Neural cell (in vitro differentiated cells): ENCODE measurements around the gene SSUH2. TPM values are rescaled to one million over a fixed set of nuclear protein-coding genes. Genes with fewer than 3 reads are reported as not detected.

Experiments used
- H2AFZ ChIP-seq: fragments of 200-600, 300-800 bp; sonication (generic), shearing (Covaris generic); 2 replicates; pipeline ENCODE4 v1.6.0; 2014; ENCODE audit warnings: low read depth, mild to moderate bottlenecking, antibody characterized with exemption, low read length, moderate library complexity
- H3F3A ChIP-seq: fragments of 200-600 bp; shearing (Covaris generic); 2 replicates; pipeline ENCODE4 v1.6.1; 2016; ENCODE audit warnings: mild to moderate bottlenecking, moderate library complexity, mixed read lengths, antibody characterized with exemption, low read length; ENCODE audit not compliant: insufficient read depth, poor library complexity, severe bottlenecking
- H3K27ac ChIP-seq: fragments of 200-600, 300-800 bp; sonication (generic), shearing (Covaris generic); 2 replicates; pipeline ENCODE4 v1.5.1; 2014; ENCODE audit warnings: mild to moderate bottlenecking, low read length, moderate library complexity
- H3K27me3 ChIP-seq: fragments of 300-800, 200-600 bp; sonication (generic), shearing (Covaris generic); 2 replicates; pipeline ENCODE4 v1.6.0; 2014; ENCODE audit warnings: mild to moderate bottlenecking, low read depth, low read length, moderate library complexity; ENCODE audit not compliant: insufficient read depth
- H3K36me3 ChIP-seq: fragments of 300-800, 200-600 bp; sonication (generic), shearing (Covaris generic); 2 replicates; pipeline ENCODE4 v1.5.1; 2014; ENCODE audit warnings: mild to moderate bottlenecking, antibody characterized with exemption, low read length, moderate library complexity; ENCODE audit not compliant: insufficient read depth
- H3K4me2 ChIP-seq: fragments of 300-800, 200-600 bp; sonication (generic), shearing (Covaris generic); 2 replicates; pipeline ENCODE4 v1.6.0; 2014; ENCODE audit warnings: mild to moderate bottlenecking, low read length
- H3K4me3 ChIP-seq: fragments of 300-800, 200-600 bp; sonication (generic), shearing (Covaris generic); 2 replicates; pipeline ENCODE4 v1.5.1; 2014; ENCODE audit warnings: mild to moderate bottlenecking, low read length, moderate library complexity
- H3K79me2 ChIP-seq: fragments of 200-600 bp; shearing (Covaris generic); replicated peaks from 2 replicates; pipeline ENCODE4 v1.6.0; 2014; ENCODE audit warnings: mild to moderate bottlenecking, low read length, moderate library complexity; ENCODE audit not compliant: insufficient read depth
- H3K9ac ChIP-seq: fragments of 300-800, 200-600 bp; sonication (generic), shearing (Covaris generic); 2 replicates; pipeline ENCODE4 v1.6.1; 2016; ENCODE audit warnings: mild to moderate bottlenecking, low read length, mixed read lengths
- H3K9me2 ChIP-seq: fragments of 200-600 bp; shearing (Covaris generic); 2 replicates; pipeline ENCODE4 v1.6.1; 2016; ENCODE audit warnings: mild to moderate bottlenecking, low read length, mixed read lengths; ENCODE audit not compliant: insufficient read depth
- H3K9me3 ChIP-seq: fragments of 200-600, 300-800 bp; sonication (generic), shearing (Covaris generic); 2 replicates; pipeline ENCODE4 v1.6.1; 2016; ENCODE audit warnings: mild to moderate bottlenecking, mixed run types, low read length, moderate library complexity, mixed read lengths
- H4K20me1 ChIP-seq: fragments of 200-600 bp; shearing (Covaris generic); 2 replicates; pipeline ENCODE4 v1.6.1; 2016; ENCODE audit warnings: mild to moderate bottlenecking, mixed run types; ENCODE audit not compliant: insufficient read depth
- EP300 ChIP-seq: fragments of 450-650 bp; conservative IDR thresholded peaks from 2 replicates; pipeline ENCODE4 v1.6.1; 2014; ENCODE audit warnings: antibody characterized with exemption, mild to moderate bottlenecking, moderate library complexity; ENCODE audit not compliant: poor library complexity, severe bottlenecking
- EZH2 ChIP-seq: fragments of 200-600, 300-800 bp; shearing (Covaris generic), sonication (generic); IDR thresholded peaks from 2 replicates; pipeline ENCODE4 v1.6.1; 2014; ENCODE audit warnings: antibody characterized with exemption, low read length, borderline replicate concordance, mild to moderate bottlenecking; ENCODE audit not compliant: insufficient read depth, poor library complexity, severe bottlenecking
- MXI1 ChIP-seq: fragments of 450-650 bp; conservative IDR thresholded peaks from 2 replicates; pipeline ENCODE4 v1.6.1; 2014; ENCODE audit warnings: antibody characterized with exemption, mild to moderate bottlenecking; ENCODE audit not compliant: poor library complexity, severe bottlenecking
- POLR2AphosphoS5 ChIP-seq: IDR thresholded peaks from 2 replicates; pipeline ENCODE4 v1.6.1; 2012
- RAD21 ChIP-seq: fragments of 450-650 bp; conservative IDR thresholded peaks from 2 replicates; pipeline ENCODE4 v1.6.1; 2014; ENCODE audit warnings: antibody characterized with exemption, mild to moderate bottlenecking, moderate library complexity
- REST ChIP-seq: IDR thresholded peaks from 2 replicates; pipeline ENCODE4 v1.6.1; 2012; ENCODE audit warnings: borderline replicate concordance
- SMC3 ChIP-seq: fragments of 450-650 bp; conservative IDR thresholded peaks from 2 replicates; pipeline ENCODE4 v1.6.1; 2014; ENCODE audit warnings: antibody characterized with exemption, mild to moderate bottlenecking, moderate library complexity; ENCODE audit not compliant: poor library complexity
- TAF1 ChIP-seq: IDR thresholded peaks from 2 replicates; pipeline ENCODE4 v1.6.1; 2012; ENCODE audit warnings: low read depth
- polyA plus RNA-seq: library from polyadenylated mRNA; depleted of rRNA; stranded (reverse); fragments of >200 nt; gene quantifications from 2 replicates; pipeline ENCODE4 v1.2.3, GENCODE V29; 2014
- TF ChIP-seq, protein P1 (sequence below): fragments of 450-650 bp; IDR thresholded peaks from 2 replicates; pipeline ENCODE4 v1.5.1; 2014; ENCODE audit warnings: antibody characterized with exemption, mild to moderate bottlenecking, moderate library complexity; ENCODE audit not compliant: poor library complexity, severe bottlenecking

The SSUH2 gene
- polyA plus RNA-seq, 1 donor from 2014 or later, result 0.88 TPM

DNA sequence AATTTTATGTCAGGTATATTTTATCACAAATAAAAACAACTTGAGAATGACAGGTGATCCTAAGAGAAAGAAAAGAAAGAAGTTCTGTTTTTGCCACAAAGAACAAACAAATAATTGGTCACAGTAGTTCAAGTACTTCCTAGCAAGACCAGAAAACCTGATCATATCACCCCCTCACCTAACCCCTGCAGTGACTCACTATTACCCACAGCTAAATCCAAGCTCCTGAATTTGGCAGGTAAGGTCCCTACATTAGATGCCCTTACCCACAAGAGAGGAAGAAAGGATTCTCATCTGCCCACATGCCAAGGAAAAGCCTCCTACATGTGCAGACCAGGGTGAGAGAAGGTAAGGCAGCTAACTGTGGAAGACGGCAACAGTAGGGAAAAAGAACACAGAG lies 4.4 kb downstream of the SSUH2 start:
- TF ChIP-seq REST, result no peak
- TF ChIP-seq, protein P1, sequence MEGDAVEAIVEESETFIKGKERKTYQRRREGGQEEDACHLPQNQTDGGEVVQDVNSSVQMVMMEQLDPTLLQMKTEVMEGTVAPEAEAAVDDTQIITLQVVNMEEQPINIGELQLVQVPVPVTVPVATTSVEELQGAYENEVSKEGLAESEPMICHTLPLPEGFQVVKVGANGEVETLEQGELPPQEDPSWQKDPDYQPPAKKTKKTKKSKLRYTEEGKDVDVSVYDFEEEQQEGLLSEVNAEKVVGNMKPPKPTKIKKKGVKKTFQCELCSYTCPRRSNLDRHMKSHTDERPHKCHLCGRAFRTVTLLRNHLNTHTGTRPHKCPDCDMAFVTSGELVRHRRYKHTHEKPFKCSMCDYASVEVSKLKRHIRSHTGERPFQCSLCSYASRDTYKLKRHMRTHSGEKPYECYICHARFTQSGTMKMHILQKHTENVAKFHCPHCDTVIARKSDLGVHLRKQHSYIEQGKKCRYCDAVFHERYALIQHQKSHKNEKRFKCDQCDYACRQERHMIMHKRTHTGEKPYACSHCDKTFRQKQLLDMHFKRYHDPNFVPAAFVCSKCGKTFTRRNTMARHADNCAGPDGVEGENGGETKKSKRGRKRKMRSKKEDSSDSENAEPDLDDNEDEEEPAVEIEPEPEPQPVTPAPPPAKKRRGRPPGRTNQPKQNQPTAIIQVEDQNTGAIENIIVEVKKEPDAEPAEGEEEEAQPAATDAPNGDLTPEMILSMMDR, result no peak
- no peak for TF ChIP-seq EP300
- no peak for TF ChIP-seq RAD21
- no peak for TF ChIP-seq POLR2AphosphoS5
- TF ChIP-seq SMC3, result no peak
- TF ChIP-seq EZH2, result no peak
- TF ChIP-seq MXI1, result no peak
- TF ChIP-seq TAF1, result no peak

GRCh38 chr3:8639659-8640000 lies 5.0 kb downstream of the SSUH2 start:
- Histone ChIP-seq H3K9me3 (no peaks in the 10 kb centered on the region), H3K27me3 (no peaks in the 10 kb centered on the region), H3K9ac (no peak overlapping the region), H3K36me3 (no peaks in the 10 kb centered on the region), H3K27ac (no peak overlapping the region), H3K9me2 (no peaks in the 10 kb centered on the region), H3K79me2 (no peaks in the 10 kb centered on the region), H3K4me2 (no peak overlapping the region), H3K4me3 (no peak overlapping the region), H3F3A (no peaks in the 10 kb centered on the region), H2AFZ (no peak overlapping the region), H4K20me1 (no peaks in the 10 kb centered on the region)
- TF ChIP-seq TAF1, result no peak
- no peak for TF ChIP-seq RAD21
- TF ChIP-seq, protein P1, result no peak
- no peak for TF ChIP-seq SMC3
- TF ChIP-seq EZH2, result no peak
- no peak for TF ChIP-seq MXI1
- no peak for TF ChIP-seq EP300
- TF ChIP-seq POLR2AphosphoS5, result no peak
- TF ChIP-seq REST, result no peak

More for the DNA sequence above, 4.4 kb downstream of the SSUH2 start:
- H3K9ac ChIP-seq, result no peak overlapping the region
- no peaks in the 10 kb centered on the region for H4K20me1 ChIP-seq
- no peaks in the 10 kb centered on the region for H3K9me3 ChIP-seq
- H2AFZ ChIP-seq, result no peak overlapping the region
- no peaks in the 10 kb centered on the region for H3K9me2 ChIP-seq
- no peaks in the 10 kb centered on the region for H3K36me3 ChIP-seq
- H3K27me3 ChIP-seq, result no peaks in the 10 kb centered on the region
- no peak overlapping the region for H3K4me3 ChIP-seq
- H3K27ac ChIP-seq, result no peak overlapping the region
- H3K79me2 ChIP-seq, result no peaks in the 10 kb centered on the region
- H3K4me2 ChIP-seq, result no peak overlapping the region
- H3F3A ChIP-seq, result no peaks in the 10 kb centered on the region
